Renal cortex interstitium (tissue), 3 donors: Measurements from ENCODE around the gene SPATA9. TPM values are rescaled to one million over a fixed set of nuclear protein-coding genes. Genes with fewer than 3 reads are reported as not detected.

Experiments
- polyA plus RNA-seq, 3 donors: library from polyadenylated mRNA; unstranded; fragments of 120-200 nt; gene quantifications; one replicate each; pipeline ENCODE4 v1.2.1, GENCODE V29; 2013; ENCODE audit not compliant: insufficient read length in 3 of 3

Gene SPATA9
- polyA plus RNA-seq, 3 donors = 1.2 to 1.7 (median 1.4) TPM

Other genes with a start within 250 kb of the SPATA9 start
- 100 to 1,000 TPM in 1 of 3 donors, 10 to 100 TPM in 2; 75.9 to 103 (median 90.5) TPM for gene SKIC3, start 128.0 kb downstream of the SPATA9 start, polyA plus RNA-seq
- 10 to 100 TPM; 12.7 to 14.2 (median 13.9) TPM for gene ARSK, start 127.9 kb downstream of the SPATA9 start, polyA plus RNA-seq
- gene GPR150, start 62.9 kb downstream of the SPATA9 start, polyA plus RNA-seq = under 1 TPM in 1 of 3 donors, not detected in 2; 0.06 TPM
- 1 to 10 TPM; 4.1 to 5.8 (median 4.8) TPM for gene RFESD, start 36.2 kb downstream of the SPATA9 start, polyA plus RNA-seq
- 10 to 100 TPM; 75.0 to 86.6 (median 81.5) TPM for gene RHOBTB3, start 48.3 kb upstream of the SPATA9 start, polyA plus RNA-seq
- 10 to 100 TPM; 63.7 to 67.4 (median 65.9) TPM for gene GLRX, start 139.7 kb upstream of the SPATA9 start, polyA plus RNA-seq